Nephron progenitor cell (in vitro differentiated cells): Measurements from ENCODE around the gene TIMM17A.

Experiments
- DNase-seq: peaks from one replicate; pipeline ENCODE4 v3.0.0; 2021
- H3K27ac Mint-ChIP-seq: 2 replicates; pipeline ENCODE4 v1.8.0; 2021; ENCODE audit warnings: mild to moderate bottlenecking, moderate library complexity, mixed read lengths
- H3K27me3 Mint-ChIP-seq: 2 replicates; pipeline ENCODE4 v1.8.0; 2021; ENCODE audit warnings: mild to moderate bottlenecking, low read depth, mixed read lengths; ENCODE audit not compliant: poor library complexity
- H3K36me3 Mint-ChIP-seq: 2 replicates; pipeline ENCODE4 v1.8.0; 2021; ENCODE audit warnings: low read depth, mixed read lengths
- H3K4me1 Mint-ChIP-seq: 2 replicates; pipeline ENCODE4 v1.8.0; 2021; ENCODE audit warnings: mixed read lengths
- H3K4me3 Mint-ChIP-seq: 2 replicates; pipeline ENCODE4 v1.8.0; 2021; ENCODE audit warnings: mild to moderate bottlenecking, moderate library complexity, mixed read lengths
- H3K9me3 Mint-ChIP-seq: 2 replicates; pipeline ENCODE4 v1.8.0; 2021; ENCODE audit warnings: mild to moderate bottlenecking, moderate library complexity, mixed read lengths
- CTCF ChIP-seq: fragments of 200-600 bp; sonication (generic); IDR thresholded peaks from 2 replicates; pipeline ENCODE4 v1.5.0; 2021; ENCODE audit warnings: antibody characterized with exemption

TIMM17A gene

GRCh38 chr1:201955009-201955728 lies at the start of gene TIMM17A:
Gene TIMM17A, plus strand, starts transcription at chr1:201955503. Its CDS starts 24 bp downstream, at chr1:201955527.
- H3K27me3 Mint-ChIP-seq: peaks cover 6% of the 10 kb centered on the region
- peak; percentile 93 for DNase-seq
- peak within 1 kb of the TSS; percentile 97 for H3K4me3 Mint-ChIP-seq
- H3K4me1 Mint-ChIP-seq: peaks cover 28% of the 10 kb centered on the region
- no peaks in the 10 kb centered on the region for H3K9me3 Mint-ChIP-seq
- TF ChIP-seq CTCF: no peak
- H3K27ac Mint-ChIP-seq: peak within 1 kb of the TSS; percentile 97
- H3K36me3 Mint-ChIP-seq: peaks cover 22% of the 10 kb centered on the region

- H3K9me3 Mint-ChIP-seq: no peaks in the 10 kb centered on the region
- peaks cover 88% of the 10 kb centered on the region for H3K4me1 Mint-ChIP-seq
- no peak for TF ChIP-seq CTCF
- H3K36me3 Mint-ChIP-seq: no peaks in the 10 kb centered on the region
- H3K4me3 Mint-ChIP-seq: no peak overlapping the region
- DNase-seq: no peak
- no peak overlapping the region for H3K27ac Mint-ChIP-seq
- peaks cover 9% of the 10 kb centered on the region for H3K27me3 Mint-ChIP-seq
Measured at GRCh38 chr1:201906336-201906735, 49.0 kb upstream of the TIMM17A start.

GRCh38 chr1:201907621-201908020 lies 47.7 kb upstream of the TIMM17A start:
- Mint-ChIP-seq H3K27ac (no peak overlapping the region), H3K9me3 (no peaks in the 10 kb centered on the region), H3K4me3 (no peak overlapping the region), H3K4me1 (peaks cover 92% of the 10 kb centered on the region), H3K27me3 (peaks cover 9% of the 10 kb centered on the region), H3K36me3 (no peaks in the 10 kb centered on the region)
- TF ChIP-seq CTCF: no peak
- no peak for DNase-seq

- H3K27ac Mint-ChIP-seq: peak overlapping the region; percentile 94
- H3K9me3 Mint-ChIP-seq: no peaks in the 10 kb centered on the region
- no peak overlapping the region for H3K4me3 Mint-ChIP-seq
- DNase-seq: no peak
- H3K27me3 Mint-ChIP-seq: peaks cover 5% of the 10 kb centered on the region
- H3K36me3 Mint-ChIP-seq: no peaks in the 10 kb centered on the region
- no peak for TF ChIP-seq CTCF
- H3K4me1 Mint-ChIP-seq: peaks cover 94% of the 10 kb centered on the region
Measured at GRCh38 chr1:201911826-201912571, 43.3 kb upstream of the TIMM17A start.

DNA sequence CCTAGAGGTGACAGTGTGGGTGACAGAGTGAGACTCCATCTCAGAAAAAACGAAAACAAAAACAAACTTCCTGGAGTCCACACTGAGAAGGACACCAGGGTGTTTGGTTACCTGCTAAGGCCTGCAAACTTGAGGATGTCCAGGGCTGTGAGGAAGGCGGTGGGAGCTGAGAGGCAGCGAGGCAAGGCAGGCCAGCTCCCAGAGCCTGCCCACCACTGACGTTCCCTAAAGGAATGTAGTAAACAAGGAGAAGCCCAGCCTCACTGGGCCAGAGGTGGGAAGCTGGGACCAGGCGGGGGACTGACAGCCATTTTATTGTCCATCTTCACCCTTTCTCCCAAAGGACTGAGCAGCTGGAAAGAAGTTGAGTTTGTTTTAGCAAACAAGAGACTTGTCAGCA lies 42.5 kb upstream of the TIMM17A start:
- peak; percentile 40 for DNase-seq
- Mint-ChIP-seq H3K27me3 (peaks cover 5% of the 10 kb centered on the region), H3K36me3 (no peaks in the 10 kb centered on the region), H3K27ac (peak overlapping the region; percentile 94), H3K4me3 (peak overlapping the region; percentile 38), H3K9me3 (no peaks in the 10 kb centered on the region), H3K4me1 (peaks cover 94% of the 10 kb centered on the region)
- TF ChIP-seq CTCF: no peak
